H9 (cell line): ENCODE measurements around the gene IL9. TPM values are rescaled to one million over a fixed set of nuclear protein-coding genes. Genes with fewer than 3 reads are reported as not detected.

Source experiments
- DNase-seq: peaks from one replicate; pipeline ENCODE4 v3.0.0-alpha.2; 2017
- H2AFZ ChIP-seq: one replicate; pipeline ENCODE4 v1.6.1; 2013; ENCODE audit warnings: mild to moderate bottlenecking, low read length, control low read depth, moderate library complexity
- H2AK5ac ChIP-seq: 2 replicates; pipeline ENCODE4 v1.6.1; 2013; ENCODE audit warnings: low read length, control low read depth, mixed read lengths; ENCODE audit not compliant: insufficient read length
- H2BK120ac ChIP-seq: one replicate; pipeline ENCODE4 v1.6.1; 2013; ENCODE audit warnings: low read depth, mild to moderate bottlenecking, low read length, control low read depth, inconsistent platforms; ENCODE audit not compliant: poor library complexity, severe bottlenecking
- H2BK12ac ChIP-seq: 2 replicates; pipeline ENCODE4 v1.6.1; 2013; ENCODE audit warnings: low read length, control low read depth, mixed read lengths, low read depth; ENCODE audit not compliant: insufficient read length
- H2BK15ac ChIP-seq: 2 replicates; pipeline ENCODE4 v1.6.1; 2013; ENCODE audit warnings: low read depth, low read length, control low read depth
- H2BK20ac ChIP-seq: one replicate; pipeline ENCODE4 v1.6.1; 2013; ENCODE audit warnings: low read depth, mild to moderate bottlenecking, low read length, control low read depth, inconsistent platforms; ENCODE audit not compliant: poor library complexity, severe bottlenecking
- H2BK5ac ChIP-seq: 2 replicates; pipeline ENCODE4 v1.6.1; 2013; ENCODE audit warnings: low read length, control low read depth, mixed read lengths; ENCODE audit not compliant: insufficient read length
- H3K14ac ChIP-seq: 2 replicates; pipeline ENCODE4 v1.6.1; 2013; ENCODE audit warnings: low read length, control low read depth; ENCODE audit not compliant: insufficient read depth
- H3K18ac ChIP-seq: 2 replicates; pipeline ENCODE4 v1.6.1; 2013; ENCODE audit warnings: low read depth, mild to moderate bottlenecking, mixed read lengths, low read length, control low read depth; ENCODE audit not compliant: insufficient read length
- H3K23ac ChIP-seq: 2 replicates; pipeline ENCODE4 v1.6.1; 2013; ENCODE audit warnings: low read length, control low read depth, mixed read lengths, low read depth; ENCODE audit not compliant: insufficient read length
- H3K23me2 ChIP-seq: 2 replicates; pipeline ENCODE4 v1.6.1; 2013; ENCODE audit warnings: low read depth, mild to moderate bottlenecking, mixed read lengths, low read length, control low read depth; ENCODE audit not compliant: insufficient read length, poor library complexity, severe bottlenecking
- H3K27ac ChIP-seq: 2 replicates; pipeline ENCODE4 v1.5.1; 2013; ENCODE audit warnings: low read length, control low read depth, mixed read lengths, low read depth; ENCODE audit not compliant: insufficient read length
- H3K27me3 ChIP-seq: 2 replicates; pipeline ENCODE4 v1.6.1; 2013; ENCODE audit warnings: low read length, control low read depth, inconsistent platforms; ENCODE audit not compliant: insufficient read depth
- H3K4ac ChIP-seq: 2 replicates; pipeline ENCODE4 v1.6.1; 2013; ENCODE audit warnings: low read depth, mild to moderate bottlenecking, control low read depth, inconsistent platforms, low read length, moderate library complexity
- H3K4me1 ChIP-seq: 2 replicates; pipeline ENCODE4 v1.6.1; 2013; ENCODE audit warnings: low read length, control low read depth, inconsistent platforms; ENCODE audit not compliant: insufficient read depth
- H3K4me2 ChIP-seq: 2 replicates; pipeline ENCODE4 v1.6.1; 2013; ENCODE audit warnings: low read length, control low read depth, mixed read lengths; ENCODE audit not compliant: insufficient read length, insufficient read depth
- H3K56ac ChIP-seq: 2 replicates; pipeline ENCODE4 v1.6.1; 2013; ENCODE audit warnings: low read depth, mild to moderate bottlenecking, mixed read lengths, low read length, control low read depth; ENCODE audit not compliant: insufficient read length
- H3K79me1 ChIP-seq: 2 replicates; pipeline ENCODE4 v1.6.1; 2013; ENCODE audit warnings: low read depth, mild to moderate bottlenecking, moderate library complexity, low read length, control low read depth, inconsistent platforms; ENCODE audit not compliant: insufficient read depth, poor library complexity, severe bottlenecking
- H3K79me2 ChIP-seq: 2 replicates; pipeline ENCODE4 v1.6.1; 2013; ENCODE audit warnings: low read length, control low read depth, inconsistent platforms; ENCODE audit not compliant: insufficient read depth
- H3K9ac ChIP-seq: 2 replicates; pipeline ENCODE4 v1.6.1; 2013; ENCODE audit warnings: low read length, control low read depth, mixed read lengths; ENCODE audit not compliant: insufficient read length; ENCODE audit errors: extremely low read depth
- H3K9me3 ChIP-seq: one replicate; pipeline ENCODE4 v1.6.1; 2013; ENCODE audit warnings: low read depth, low read length, inconsistent platforms; ENCODE audit not compliant: control insufficient read depth
- H3T11ph ChIP-seq: one replicate; pipeline ENCODE4 v1.6.1; 2013; ENCODE audit warnings: mild to moderate bottlenecking, low read length, control low read depth, inconsistent platforms
- H4K20me1 ChIP-seq: one replicate; pipeline ENCODE4 v1.6.1; 2013; ENCODE audit not compliant: control insufficient read depth, insufficient read length, insufficient read depth
- H4K5ac ChIP-seq: 2 replicates; pipeline ENCODE4 v1.6.1; 2013; ENCODE audit warnings: low read depth, mild to moderate bottlenecking, mixed read lengths, low read length, control low read depth; ENCODE audit not compliant: insufficient read length
- H4K8ac ChIP-seq: replicated peaks from 2 replicates; pipeline ENCODE4 v1.6.1; 2013; ENCODE audit warnings: low read length, control low read depth, mixed read lengths, low read depth; ENCODE audit not compliant: insufficient read length
- H4K91ac ChIP-seq: 2 replicates; pipeline ENCODE4 v1.6.1; 2013; ENCODE audit warnings: low read depth, mild to moderate bottlenecking, moderate library complexity, mixed read lengths, low read length, control low read depth; ENCODE audit not compliant: insufficient read length
- H3K27ac Mint-ChIP-seq, 3 experiments: 2 replicates in 2 of 3; 3 replicates in 1 of 3; pipeline ENCODE4 v1.8.0; 2020 to 2021; ENCODE audit warnings: mixed read lengths in 3 of 3, mild to moderate bottlenecking in 1 of 3, moderate library complexity in 1 of 3
- H3K27me3 Mint-ChIP-seq: 2 replicates; pipeline ENCODE4 v1.8.0; 2021; ENCODE audit warnings: low read depth, mild to moderate bottlenecking, moderate library complexity, mixed read lengths
- H3K36me3 Mint-ChIP-seq, 3 experiments: 2 replicates in 2 of 3; 3 replicates in 1 of 3; pipeline ENCODE4 v1.8.0; 2020 to 2021; ENCODE audit warnings: low read depth in 3 of 3, mixed read lengths in 3 of 3; ENCODE audit not compliant: insufficient read depth in 1 of 3
- H3K4me1 Mint-ChIP-seq, 2 experiments: 2 replicates each; pipeline ENCODE4 v1.8.0; 2020; ENCODE audit warnings: mixed read lengths in 2 of 2
- H3K4me3 Mint-ChIP-seq, 2 experiments: 2 replicates in 1 of 2; 3 replicates in 1 of 2; pipeline ENCODE4 v1.8.0; 2020 to 2021; ENCODE audit warnings: mild to moderate bottlenecking in 2 of 2, mixed read lengths in 2 of 2, moderate library complexity in 1 of 2
- H3K9me3 Mint-ChIP-seq, 2 experiments: 2 replicates in 1 of 2; 3 replicates in 1 of 2; pipeline ENCODE4 v1.8.0; 2020; ENCODE audit warnings: mild to moderate bottlenecking in 2 of 2, mixed read lengths in 2 of 2, moderate library complexity in 1 of 2
- WGBS: extraction: QIAGEN DNeasy Blood & Tissue Kit; methylation state at CpG from one replicate; pipeline ENCODE4 v1.1.7; 2013; ENCODE audit warnings: missing lambda C conversion rate, low lambda C conversion rate, mixed read lengths; ENCODE audit not compliant: insufficient read length; ENCODE audit errors: extremely low coverage; 5-methylcytosine and 5-hydroxymethylcytosine counted together
- total RNA-seq: library from RNA; stranded (reverse); gene quantifications from 2 replicates; pipeline ENCODE4 v1.2.1, GENCODE V29; 2021
- TF ChIP-seq, protein P1 (sequence below): fragments of 200-600 bp; sonication (generic); conservative IDR thresholded peaks from 3 replicates; pipeline ENCODE4 v1.8.0; 2021; ENCODE audit warnings: antibody characterized with exemption, mild to moderate bottlenecking

Gene IL9
- total RNA-seq, 1 experiment from 2014 or later = not detected

DNA sequence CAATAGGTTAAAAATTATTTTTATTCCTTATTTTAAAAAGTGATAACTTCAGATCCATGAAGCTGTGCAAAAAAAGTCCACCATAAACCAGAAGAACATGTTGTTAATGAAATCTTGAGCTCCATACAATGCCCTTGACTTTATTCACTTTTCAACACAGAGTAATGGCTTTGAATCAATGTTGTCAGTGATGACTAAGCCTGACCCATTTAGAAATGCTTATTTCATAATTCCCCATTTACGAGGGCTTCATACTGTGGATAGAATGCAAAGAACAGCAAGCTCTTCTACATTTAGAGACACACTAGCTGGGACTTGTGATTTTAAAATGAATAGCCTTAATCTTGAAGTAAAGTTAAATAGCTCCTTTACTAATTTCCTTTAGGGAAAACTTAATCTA lies 25.7 kb upstream of the IL9 start:
- no peak overlapping the region for H2AFZ ChIP-seq
- Mint-ChIP-seq H3K4me1 (no peaks in the 10 kb centered on the region), H3K27me3 (peaks cover 77% of the 10 kb centered on the region), H3K36me3 (no peaks in the 10 kb centered on the region), H3K27ac (no peak overlapping the region), H3K9me3 (no peaks in the 10 kb centered on the region), H3K4me3 (no peak overlapping the region)
- H3K79me1 ChIP-seq = no peaks in the 10 kb centered on the region
- no peak overlapping the region for H4K5ac ChIP-seq
- H3K27ac ChIP-seq = no peak overlapping the region
- H3K27me3 ChIP-seq = no peaks in the 10 kb centered on the region; the same call in 1 of the 2 replicates
- no peak for DNase-seq
- H3K9ac ChIP-seq = no peak overlapping the region
- H2BK15ac ChIP-seq = no peak overlapping the region
- TF ChIP-seq, protein P1, sequence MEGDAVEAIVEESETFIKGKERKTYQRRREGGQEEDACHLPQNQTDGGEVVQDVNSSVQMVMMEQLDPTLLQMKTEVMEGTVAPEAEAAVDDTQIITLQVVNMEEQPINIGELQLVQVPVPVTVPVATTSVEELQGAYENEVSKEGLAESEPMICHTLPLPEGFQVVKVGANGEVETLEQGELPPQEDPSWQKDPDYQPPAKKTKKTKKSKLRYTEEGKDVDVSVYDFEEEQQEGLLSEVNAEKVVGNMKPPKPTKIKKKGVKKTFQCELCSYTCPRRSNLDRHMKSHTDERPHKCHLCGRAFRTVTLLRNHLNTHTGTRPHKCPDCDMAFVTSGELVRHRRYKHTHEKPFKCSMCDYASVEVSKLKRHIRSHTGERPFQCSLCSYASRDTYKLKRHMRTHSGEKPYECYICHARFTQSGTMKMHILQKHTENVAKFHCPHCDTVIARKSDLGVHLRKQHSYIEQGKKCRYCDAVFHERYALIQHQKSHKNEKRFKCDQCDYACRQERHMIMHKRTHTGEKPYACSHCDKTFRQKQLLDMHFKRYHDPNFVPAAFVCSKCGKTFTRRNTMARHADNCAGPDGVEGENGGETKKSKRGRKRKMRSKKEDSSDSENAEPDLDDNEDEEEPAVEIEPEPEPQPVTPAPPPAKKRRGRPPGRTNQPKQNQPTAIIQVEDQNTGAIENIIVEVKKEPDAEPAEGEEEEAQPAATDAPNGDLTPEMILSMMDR = no peak
- WGBS = no CpG with 5 or more reads among the region's 1 CpG
- no peaks in the 10 kb centered on the region for H3K23me2 ChIP-seq
- no peak overlapping the region for H4K91ac ChIP-seq
- no peak overlapping the region for H3T11ph ChIP-seq
- H4K8ac ChIP-seq = no peak overlapping the region
- no peak overlapping the region for H3K18ac ChIP-seq
- no peak overlapping the region for H3K4ac ChIP-seq
- H3K4me1 ChIP-seq = no peaks in the 10 kb centered on the region
- H3K23ac ChIP-seq = no peak overlapping the region
- H3K79me2 ChIP-seq = no peaks in the 10 kb centered on the region
- no peak overlapping the region for H2BK120ac ChIP-seq
- H2BK12ac ChIP-seq = no peak overlapping the region
- no peak overlapping the region for H3K4me2 ChIP-seq
- H2BK20ac ChIP-seq = no peak overlapping the region
- H4K20me1 ChIP-seq = no peaks in the 10 kb centered on the region
- no peak overlapping the region for H2BK5ac ChIP-seq
- H3K14ac ChIP-seq = no peak overlapping the region
- no peaks in the 10 kb centered on the region for H3K9me3 ChIP-seq
- H2AK5ac ChIP-seq = no peak overlapping the region
- H3K56ac ChIP-seq = no peak overlapping the region
